GM18517 (cell line): ENCODE data around the gene LRRC27.
"Not testable (repeated sequence)": the region's sequence is repeated elsewhere in the genome, so short reads cannot be mapped to it uniquely, and the experiment has no call there.

Experiments used
- ATAC-seq: cut with Tn5 transposase; IDR thresholded peaks from one replicate; pipeline ENCODE4 v1.9.1; 2021; ENCODE audit warnings: mild to moderate bottlenecking, moderate library complexity; ENCODE audit not compliant: unreplicated experiment

LRRC27 gene

GRCh38 chr10:132314336-132314735, 17.7 kb upstream of the LRRC27 start:
- no peak for ATAC-seq

DNA sequence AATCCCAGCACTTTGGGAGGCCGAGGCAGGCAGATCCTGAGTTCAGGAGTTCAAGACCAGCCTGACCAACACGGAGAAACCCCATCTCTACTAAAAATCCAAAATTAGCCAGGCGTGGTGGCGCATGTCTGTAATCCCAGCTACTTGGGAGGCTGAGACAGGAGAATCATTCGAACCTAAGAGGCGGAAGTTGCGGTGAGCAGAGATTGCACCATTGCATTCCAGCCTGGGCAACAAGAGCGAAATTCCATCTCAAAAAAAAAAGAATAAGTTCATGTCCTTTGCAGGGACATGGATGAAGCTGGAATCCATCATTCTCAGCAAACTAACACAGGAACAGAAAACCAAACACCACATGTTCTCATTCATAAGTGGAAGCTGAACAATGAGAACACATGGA, 17.1 kb upstream of the LRRC27 start:
- not testable (repeated sequence) for ATAC-seq

DNA sequence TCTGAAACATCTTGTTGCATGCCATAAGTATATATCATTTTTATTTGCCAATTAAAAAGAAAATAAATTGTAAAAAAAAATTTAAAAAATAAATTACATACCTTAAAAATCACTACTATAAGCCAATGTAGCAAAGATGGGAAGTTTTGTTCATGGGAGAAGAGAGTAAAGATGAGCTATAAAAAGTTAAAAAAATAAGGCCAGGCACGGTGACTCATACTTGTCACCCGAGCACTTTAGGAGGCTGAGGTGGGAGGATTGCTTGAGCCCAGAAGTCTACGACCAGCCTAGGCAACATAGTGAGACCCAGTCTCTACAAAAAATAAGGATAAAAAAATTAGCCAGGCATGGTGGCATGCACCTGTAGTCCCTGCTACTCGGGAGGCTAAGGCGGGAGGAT, 15.9 kb upstream of the LRRC27 start:
- ATAC-seq = no peak

DNA sequence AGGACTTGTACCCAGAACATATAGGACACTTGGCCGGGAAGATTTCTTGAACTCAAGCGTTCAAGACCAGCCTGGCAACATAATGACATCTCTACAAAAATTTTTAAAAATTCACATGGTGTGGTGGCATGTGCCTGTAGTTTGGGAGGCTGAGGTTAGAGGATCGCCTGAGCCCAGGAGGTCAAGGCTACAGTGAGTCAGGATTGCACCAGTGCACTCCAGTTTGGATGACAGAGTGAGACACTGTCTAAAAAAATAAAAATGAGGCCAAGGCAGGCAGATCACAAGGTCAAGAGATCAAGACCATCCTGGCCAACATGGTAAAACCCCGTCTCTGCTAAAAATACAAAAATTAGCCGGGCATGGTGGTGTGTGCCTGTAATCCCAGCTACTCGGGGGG, 14.5 kb upstream of the LRRC27 start:
- ATAC-seq = not testable (repeated sequence)

GRCh38 chr10:132319853-132320653, 11.9 kb upstream of the LRRC27 start:
- peak; percentile 95 for ATAC-seq

GRCh38 chr10:132320654-132321469, 11.1 kb upstream of the LRRC27 start:
- no peak for ATAC-seq

- no peak for ATAC-seq
Measured at GRCh38 chr10:132321726-132322125, 10.3 kb upstream of the LRRC27 start.

- no peak for ATAC-seq
Measured at GRCh38 chr10:132322586-132323048, 9.4 kb upstream of the LRRC27 start.

GRCh38 chr10:132324186-132324585, 7.8 kb upstream of the LRRC27 start:
- no peak for ATAC-seq

GRCh38 chr10:132326344-132326889, 5.6 kb upstream of the LRRC27 start:
- ATAC-seq = no peak

GRCh38 chr10:132326925-132327324, 5.1 kb upstream of the LRRC27 start:
- no peak for ATAC-seq

GRCh38 chr10:132328106-132328505, 3.9 kb upstream of the LRRC27 start:
- no peak for ATAC-seq

DNA sequence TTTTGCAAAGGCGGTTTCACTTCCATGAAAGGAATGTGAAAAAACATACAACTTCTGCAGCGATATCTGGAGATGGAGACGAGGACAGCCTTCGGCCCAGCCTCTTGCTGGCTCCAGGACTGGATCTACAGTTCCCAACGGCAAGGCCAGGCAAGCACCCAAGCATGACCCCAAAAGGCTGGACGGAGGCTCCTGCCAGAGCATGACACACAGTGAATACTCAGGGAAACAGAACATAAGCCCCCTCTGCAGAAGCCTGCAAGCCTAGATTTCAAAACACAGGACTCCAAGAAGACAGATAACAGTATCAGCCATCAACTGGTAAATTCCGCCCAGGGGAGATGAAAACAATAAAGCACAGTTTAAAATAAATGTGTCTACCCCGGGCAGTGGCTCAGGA, 3.3 kb upstream of the LRRC27 start:
- no peak for ATAC-seq

GRCh38 chr10:132329565-132330485, 2.2 kb upstream of the LRRC27 start:
- peak; percentile 25 for ATAC-seq

DNA sequence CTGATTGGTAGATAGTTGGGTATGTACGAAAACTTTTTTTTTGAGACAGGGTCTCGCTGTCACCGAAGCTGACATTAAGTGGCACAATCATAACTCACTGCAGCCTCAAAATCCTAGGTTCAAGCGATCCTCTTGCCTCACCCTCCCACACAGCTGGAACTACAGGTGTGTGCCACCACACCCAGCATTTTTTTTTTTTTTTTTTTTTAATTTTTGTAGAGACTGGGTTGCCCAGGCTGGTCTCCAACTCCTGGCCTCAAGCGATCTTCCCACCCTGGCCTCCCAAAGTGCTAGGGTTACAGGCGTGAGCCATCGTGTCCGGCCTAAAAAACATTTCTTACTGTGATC, 1.5 kb upstream of the LRRC27 start:
- no peak for ATAC-seq

- ATAC-seq = peak; percentile 55
Measured at GRCh38 chr10:132332433-132332754, 401 bp downstream of the LRRC27 start.

DNA sequence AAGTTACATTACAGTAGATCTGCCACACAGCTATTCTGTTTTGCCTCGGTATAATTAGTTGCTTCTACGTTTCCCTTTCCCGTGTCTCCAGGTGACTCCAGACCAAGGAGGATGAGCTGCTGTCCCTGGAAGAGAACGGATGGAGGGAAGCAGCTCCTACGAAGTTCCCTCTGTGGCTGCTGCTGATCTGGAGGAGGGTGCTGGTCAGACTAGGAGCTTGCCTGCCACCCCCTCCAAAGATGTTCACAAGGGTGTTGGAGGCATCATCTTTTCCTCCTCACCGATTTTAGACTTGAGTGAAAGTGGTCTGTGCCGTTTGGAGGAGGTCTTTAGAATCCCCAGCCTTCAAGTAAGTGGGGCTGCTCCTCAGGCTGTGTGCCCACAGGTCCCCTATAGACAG, 1.4 kb downstream of the LRRC27 start:
- ATAC-seq = no peak

- no peak for ATAC-seq
Measured at GRCh38 chr10:132334631-132335188, 2.7 kb downstream of the LRRC27 start.

GRCh38 chr10:132335189-132336063, 3.4 kb downstream of the LRRC27 start:
- ATAC-seq = peak; percentile 35
